ENCODE data around the gene ANXA11.
"Not testable (repeated sequence)": the region's sequence is repeated elsewhere in the genome, so short reads cannot be mapped to it uniquely, and the experiment has no call there.

Gene ANXA11

GRCh38 chr10:80205477-80206276 is at the start of gene ANXA11:
ANXA11 (minus strand) TSS chr10:80205537; CDS start chr10:80172861, 32,676 bp downstream.
- DNase-seq (ENCODE audit: low spot score), result peak; percentile 89

GRCh38 chr10:80254726-80255125 is 49.4 kb upstream of the ANXA11 start:
- not testable (repeated sequence) for DNase-seq (ENCODE audit: low spot score)

- DNase-seq (ENCODE audit: low spot score), result not testable (repeated sequence)
Observed at GRCh38 chr10:80253963-80254271, 48.6 kb upstream of the ANXA11 start.

- no peak for DNase-seq (ENCODE audit: low spot score)
Observed at GRCh38 chr10:80253266-80253962, 48.1 kb upstream of the ANXA11 start.

- DNase-seq (ENCODE audit: low spot score), result no peak
Observed at GRCh38 chr10:80252296-80252887, 47.1 kb upstream of the ANXA11 start.

GRCh38 chr10:80251703-80252280 is 46.5 kb upstream of the ANXA11 start:
- not testable (repeated sequence) for DNase-seq (ENCODE audit: low spot score)

GRCh38 chr10:80250399-80250798 is 45.1 kb upstream of the ANXA11 start:
- not testable (repeated sequence) for DNase-seq (ENCODE audit: low spot score)

- not testable (repeated sequence) for DNase-seq (ENCODE audit: low spot score)
Observed at GRCh38 chr10:80249906-80250305, 44.6 kb upstream of the ANXA11 start.

- not testable (repeated sequence) for DNase-seq (ENCODE audit: low spot score)
Observed at GRCh38 chr10:80247611-80248010, 42.3 kb upstream of the ANXA11 start.

GRCh38 chr10:80244371-80244770 is 39.0 kb upstream of the ANXA11 start:
- not testable (repeated sequence) for DNase-seq (ENCODE audit: low spot score)

GRCh38 chr10:80242341-80242740 is 37.0 kb upstream of the ANXA11 start:
- DNase-seq (ENCODE audit: low spot score), result not testable (repeated sequence)

- DNase-seq (ENCODE audit: low spot score), result not testable (repeated sequence)
Observed at GRCh38 chr10:80236457-80236856, 31.1 kb upstream of the ANXA11 start.

GRCh38 chr10:80234331-80235235 is 29.2 kb upstream of the ANXA11 start:
- DNase-seq (ENCODE audit: low spot score), result not testable (repeated sequence)

GRCh38 chr10:80233871-80234270 is 28.5 kb upstream of the ANXA11 start:
- DNase-seq (ENCODE audit: low spot score), result not testable (repeated sequence)

- not testable (repeated sequence) for DNase-seq (ENCODE audit: low spot score)
Observed at GRCh38 chr10:80226723-80227122, 21.4 kb upstream of the ANXA11 start.

- DNase-seq (ENCODE audit: low spot score), result not testable (repeated sequence)
Observed at GRCh38 chr10:80223031-80223419, 17.7 kb upstream of the ANXA11 start.

GRCh38 chr10:80218878-80219277 is 13.5 kb upstream of the ANXA11 start:
- DNase-seq (ENCODE audit: low spot score), result not testable (repeated sequence)

- not testable (repeated sequence) for DNase-seq (ENCODE audit: low spot score)
Observed at GRCh38 chr10:80214368-80214982, 9.1 kb upstream of the ANXA11 start.

- DNase-seq (ENCODE audit: low spot score), result not testable (repeated sequence)
Observed at GRCh38 chr10:80212535-80213115, 7.3 kb upstream of the ANXA11 start.

- no peak for DNase-seq (ENCODE audit: low spot score)
Observed at GRCh38 chr10:80211786-80212185, 6.4 kb upstream of the ANXA11 start.

- no peak for DNase-seq (ENCODE audit: low spot score)
Observed at GRCh38 chr10:80210259-80210658, 4.9 kb upstream of the ANXA11 start.
